Measurements from ENCODE around the gene RTL1.

DNA sequence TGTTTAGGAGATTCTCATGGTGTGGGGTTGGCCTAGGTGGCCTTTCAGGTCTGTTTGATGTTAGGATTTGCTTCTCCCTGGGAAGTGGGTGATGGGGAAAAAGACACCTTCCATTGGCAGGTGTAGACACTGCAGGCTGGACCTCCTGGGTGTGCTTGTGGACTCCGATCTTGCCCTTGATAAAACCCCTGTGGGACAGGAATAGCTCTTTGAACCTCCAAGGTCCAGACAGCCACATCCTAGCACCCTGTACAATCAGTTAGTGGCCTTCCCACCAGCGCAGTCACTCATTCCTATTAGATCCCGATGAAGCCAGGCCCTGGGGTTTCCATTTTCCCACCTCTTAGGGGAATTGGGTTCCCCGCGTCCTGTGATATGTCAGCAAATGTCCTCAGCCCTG is 49.1 kb downstream of the RTL1 start:
- TF ChIP-seq PHF8 (conservative IDR thresholded peaks at IDR 0.05; ENCODE audit: low read depth, low read length) (no peak), BRCA1 (IDR thresholded peaks at IDR 0.05; ENCODE audit: low read depth, low read length) (no peak), MAFK (IDR thresholded peaks at IDR 0.05; ENCODE audit: low read depth, low read length) (no peak), TBP (IDR thresholded peaks at IDR 0.05; ENCODE audit: low read depth, low read length) (no peak), POLR2A (IDR thresholded peaks at IDR 0.05; ENCODE audit: control extremely low read depth in 1 of 2, low read depth in 2 of 2, low read length in 2 of 2) (no peak), MAX (IDR thresholded peaks at IDR 0.05) (no peak), CTCF (IDR thresholded peaks at IDR 0.05; ENCODE audit: control extremely low read depth in 1 of 3, insufficient read depth in 1 of 3, low read depth in 1 of 3, low read length in 3 of 3) (no peak), BACH1 (IDR thresholded peaks at IDR 0.05; ENCODE audit: low read length) (no peak), TAF1 (IDR thresholded peaks at IDR 0.05; ENCODE audit: low read depth, low read length) (no peak)

All from H1 (cell line).